ENCODE results near the gene CACNA1C.
"Not testable (repeated sequence)": the region's sequence is repeated elsewhere in the genome, so short reads cannot be mapped to it uniquely, and the experiment has no call there.

The CACNA1C gene

GRCh38 chr12:2487278-2487677, 434.5 kb downstream of the CACNA1C start:
- no peak for DNase-seq (ENCODE audit: low spot score)

GRCh38 chr12:2488131-2488530, 435.3 kb downstream of the CACNA1C start:
- DNase-seq (ENCODE audit: low spot score) = no peak

GRCh38 chr12:2488596-2488995, 435.8 kb downstream of the CACNA1C start:
- no peak for DNase-seq (ENCODE audit: low spot score)

- DNase-seq (ENCODE audit: low spot score) = no peak
Measured at GRCh38 chr12:2489275-2489674, 436.5 kb downstream of the CACNA1C start.

GRCh38 chr12:2490831-2491230, 438.0 kb downstream of the CACNA1C start:
- DNase-seq (ENCODE audit: low spot score) = no peak

GRCh38 chr12:2491349-2491748, 438.6 kb downstream of the CACNA1C start:
- not testable (repeated sequence) for DNase-seq (ENCODE audit: low spot score)

- DNase-seq (ENCODE audit: low spot score) = no peak
Measured at GRCh38 chr12:2492236-2492635, 439.4 kb downstream of the CACNA1C start.

GRCh38 chr12:2493086-2493485, 440.3 kb downstream of the CACNA1C start:
- no peak for DNase-seq (ENCODE audit: low spot score)

GRCh38 chr12:2494486-2495192, 441.9 kb downstream of the CACNA1C start:
- no peak for DNase-seq (ENCODE audit: low spot score)

- DNase-seq (ENCODE audit: low spot score) = no peak
Measured at GRCh38 chr12:2495417-2496112, 442.8 kb downstream of the CACNA1C start.

- no peak for DNase-seq (ENCODE audit: low spot score)
Measured at GRCh38 chr12:2498964-2499500, 446.2 kb downstream of the CACNA1C start.

GRCh38 chr12:2501464-2502191, 448.8 kb downstream of the CACNA1C start:
- DNase-seq (ENCODE audit: low spot score) = peak; percentile 53

- no peak for DNase-seq (ENCODE audit: low spot score)
Measured at GRCh38 chr12:2503036-2503435, 450.2 kb downstream of the CACNA1C start.

- DNase-seq (ENCODE audit: low spot score) = no peak
Measured at GRCh38 chr12:2503762-2504161, 451.0 kb downstream of the CACNA1C start.

- no peak for DNase-seq (ENCODE audit: low spot score)
Measured at GRCh38 chr12:2504577-2504976, 451.8 kb downstream of the CACNA1C start.

- DNase-seq (ENCODE audit: low spot score) = no peak
Measured at GRCh38 chr12:2507814-2508213, 455.0 kb downstream of the CACNA1C start.

- no peak for DNase-seq (ENCODE audit: low spot score)
Measured at GRCh38 chr12:2509137-2509536, 456.4 kb downstream of the CACNA1C start.

GRCh38 chr12:2510045-2510444, 457.3 kb downstream of the CACNA1C start:
- no peak for DNase-seq (ENCODE audit: low spot score)

- DNase-seq (ENCODE audit: low spot score) = no peak
Measured at GRCh38 chr12:2513141-2514037, 460.6 kb downstream of the CACNA1C start.

- DNase-seq (ENCODE audit: low spot score) = no peak
Measured at GRCh38 chr12:2514038-2514340, 461.2 kb downstream of the CACNA1C start.

GRCh38 chr12:2520722-2521246, 468.0 kb downstream of the CACNA1C start:
- DNase-seq (ENCODE audit: low spot score) = no peak

GRCh38 chr12:2523317-2523716, 470.5 kb downstream of the CACNA1C start:
- DNase-seq (ENCODE audit: low spot score) = no peak
